ENCODE data around the gene COMT. TPM values are rescaled to one million over a fixed set of nuclear protein-coding genes. Genes with fewer than 3 reads are reported as not detected.

The COMT gene
- total and polyA plus RNA-seq, 2 experiments from 2014 or later: 29.6 to 29.8 TPM

DNA sequence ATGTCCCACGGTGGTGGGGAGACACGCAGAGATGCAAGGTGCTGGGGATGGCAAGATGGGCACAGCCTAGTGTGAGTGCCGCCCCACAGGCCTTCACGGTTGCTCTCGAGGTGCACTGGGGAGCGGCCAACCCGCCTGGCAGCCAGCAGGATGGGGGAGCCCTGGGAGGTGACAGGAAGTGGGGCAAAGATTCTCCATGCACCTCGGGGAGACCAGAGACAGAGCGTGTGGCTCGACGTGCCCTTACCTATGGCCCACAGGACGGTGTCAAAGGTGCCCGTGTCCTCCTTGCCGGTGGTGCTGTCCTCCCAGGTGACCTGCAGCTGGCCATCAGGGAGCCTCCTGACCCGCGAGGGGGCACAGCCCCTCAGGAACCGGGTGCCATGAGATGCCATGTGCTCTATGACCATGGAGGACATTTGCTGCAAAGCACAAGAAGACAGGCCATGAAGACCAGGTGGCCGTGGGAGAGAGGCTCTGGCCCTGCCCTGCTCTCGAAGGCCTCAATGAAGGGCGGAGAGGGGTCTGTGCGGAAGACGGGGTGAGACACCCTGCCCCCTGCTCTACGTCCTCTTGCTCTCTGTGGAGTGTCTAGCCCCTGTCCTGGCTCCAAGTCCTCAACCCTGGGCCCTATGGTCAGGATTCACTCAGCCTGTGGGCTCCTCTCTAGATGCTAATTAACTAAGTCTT is 46.3 kb upstream of the COMT start (continued):
- TF ChIP-seq ZNF462 (CRISPR knock-in tag; IDR thresholded peaks at IDR 0.05): no peak

GRCh38 chr22:19896665-19897355 is 44.8 kb upstream of the COMT start:
- H3K4me1 Mint-ChIP-seq: peaks cover 14% of the 10 kb centered on the region
- no peak overlapping the region for H3K4me3 ChIP-seq
- ATAC-seq (no peak), DNase-seq (ENCODE audit: low spot score) (no peak)
- H3K27me3 Mint-ChIP-seq (ENCODE audit: insufficient read depth, low read depth, poor library complexity): peaks cover 10% of the 10 kb centered on the region
- H3K36me3 Mint-ChIP-seq (ENCODE audit: low read depth): no peaks in the 10 kb centered on the region
- no peaks in the 10 kb centered on the region for H4K20me1 ChIP-seq (replicated peaks; ENCODE audit: insufficient read depth)
- H3K4me2 ChIP-seq: no peak overlapping the region
- no peaks in the 10 kb centered on the region for H3K9me3 Mint-ChIP-seq
- no peak overlapping the region for H3K27ac ChIP-seq (ENCODE audit: low read depth)
- no peak overlapping the region for H3K4me3 Mint-ChIP-seq
- H3K27ac Mint-ChIP-seq: no peak overlapping the region
- no peaks in the 10 kb centered on the region for H3K9me2 ChIP-seq (ENCODE audit: insufficient read depth)
- no peaks in the 10 kb centered on the region for H3K36me3 ChIP-seq (ENCODE audit: insufficient read depth)
- peaks cover 10% of the 10 kb centered on the region for H3K4me1 ChIP-seq (ENCODE audit: insufficient read depth)
- no peaks in the 10 kb centered on the region for H3K79me2 ChIP-seq (replicated peaks; ENCODE audit: insufficient read depth)
- H3F3A ChIP-seq (replicated peaks; ENCODE audit: low read depth): peaks cover 13% of the 10 kb centered on the region; the same call in 1 of the 2 replicates
- H2AFZ ChIP-seq: no peak overlapping the region
- H3K27me3 ChIP-seq (ENCODE audit: insufficient read depth): no peaks in the 10 kb centered on the region
- TF ChIP-seq EZH2 (IDR thresholded peaks at IDR 0.05; ENCODE audit: low read depth, unreplicated experiment) (no peak), NANOG (IDR thresholded peaks at IDR 0.05; ENCODE audit: borderline replicate concordance) (no peak), POLR2AphosphoS5 (IDR thresholded peaks at IDR 0.05; ENCODE audit: low read depth) (no peak), ZNF462 (CRISPR knock-in tag; IDR thresholded peaks at IDR 0.05) (no peak), CTCF (conservative IDR thresholded peaks at IDR 0.05; ENCODE audit: low read depth in 2 of 2) (no peak), ZNF331 (CRISPR knock-in tag; IDR thresholded peaks at IDR 0.05; ENCODE audit: low read depth) (no peak)

Measured in GM23338 (cell line).